WTC11 (cell line): Measurements from ENCODE around the gene EYA2.

Experiments
- ATF3 ChIP-seq: sonication (generic); formaldehyde crosslinking; conservative IDR thresholded peaks from 2 replicates; pipeline ENCODE4 v1.8.1; 2022; ENCODE audit warnings: mild to moderate bottlenecking, missing genetic modification reagents
- CTCF ChIP-seq: fragments of 200-600 bp; IDR thresholded peaks from 2 replicates; pipeline ENCODE4 v1.8.0; 2022; ENCODE audit warnings: antibody characterized with exemption
- FOXP1 ChIP-seq: sonication (generic); formaldehyde crosslinking; IDR thresholded peaks from 2 replicates; pipeline ENCODE4 v1.8.0; 2022; ENCODE audit warnings: missing genetic modification reagents, mild to moderate bottlenecking, moderate library complexity, borderline replicate concordance
- GABPB1 ChIP-seq: sonication (generic); formaldehyde crosslinking; IDR thresholded peaks from 2 replicates; pipeline ENCODE4 v1.8.1; 2023; ENCODE audit warnings: mild to moderate bottlenecking, missing genetic modification reagents
- GTF2I ChIP-seq: fragments of 250-450 bp; sonication (Bioruptor Pico); conservative IDR thresholded peaks from 2 replicates; pipeline ENCODE4 v1.4.0; 2021; ENCODE audit warnings: mild to moderate bottlenecking
- JUN ChIP-seq: sonication (generic); formaldehyde crosslinking; IDR thresholded peaks from 2 replicates; pipeline ENCODE4 v1.8.0; 2023; ENCODE audit warnings: mild to moderate bottlenecking, missing genetic modification reagents
- MAX ChIP-seq: sonication (generic); formaldehyde crosslinking; IDR thresholded peaks from 2 replicates; pipeline ENCODE4 v1.8.0; 2022; ENCODE audit warnings: mild to moderate bottlenecking, missing genetic modification reagents
- NR1H2 ChIP-seq: sonication (generic); formaldehyde crosslinking; IDR thresholded peaks from 2 replicates; pipeline ENCODE4 v1.9.0; 2021; ENCODE audit warnings: mild to moderate bottlenecking, moderate library complexity, missing genetic modification reagents
- NR2C2 ChIP-seq: sonication (generic); formaldehyde crosslinking; IDR thresholded peaks from 2 replicates; pipeline ENCODE4 v1.8.0; 2022; ENCODE audit warnings: mild to moderate bottlenecking, missing genetic modification reagents
- STAT6 ChIP-seq: sonication (generic); formaldehyde crosslinking; conservative IDR thresholded peaks from 2 replicates; pipeline ENCODE4 v1.8.1; 2023; ENCODE audit warnings: mild to moderate bottlenecking, low read depth, missing genetic modification reagents, moderate library complexity
- TP53 ChIP-seq: sonication (generic); formaldehyde crosslinking; IDR thresholded peaks from 2 replicates; pipeline ENCODE4 v1.8.1; 2023; ENCODE audit warnings: mild to moderate bottlenecking, missing genetic modification reagents

- TF ChIP-seq CTCF (no peak), TP53 (CRISPR knock-in tag) (no peak), FOXP1 (CRISPR knock-in tag) (no peak), JUN (CRISPR knock-in tag) (no peak), STAT6 (no peak), NR2C2 (CRISPR knock-in tag) (no peak), ATF3 (CRISPR knock-in tag) (no peak), GTF2I (CRISPR knock-in tag) (no peak), GABPB1 (CRISPR knock-in tag) (no peak), MAX (CRISPR knock-in tag) (no peak), NR1H2 (CRISPR knock-in tag) (no peak)
Observed at GRCh38 chr20:47113362-47114109, 218.9 kb downstream of the EYA2 start.
